ENCODE results near the gene HS3ST4. TPM values are rescaled to one million over a fixed set of nuclear protein-coding genes. Genes with fewer than 3 reads are reported as not detected.

The HS3ST4 gene
- total RNA-seq, 1 donor = not detected

DNA sequence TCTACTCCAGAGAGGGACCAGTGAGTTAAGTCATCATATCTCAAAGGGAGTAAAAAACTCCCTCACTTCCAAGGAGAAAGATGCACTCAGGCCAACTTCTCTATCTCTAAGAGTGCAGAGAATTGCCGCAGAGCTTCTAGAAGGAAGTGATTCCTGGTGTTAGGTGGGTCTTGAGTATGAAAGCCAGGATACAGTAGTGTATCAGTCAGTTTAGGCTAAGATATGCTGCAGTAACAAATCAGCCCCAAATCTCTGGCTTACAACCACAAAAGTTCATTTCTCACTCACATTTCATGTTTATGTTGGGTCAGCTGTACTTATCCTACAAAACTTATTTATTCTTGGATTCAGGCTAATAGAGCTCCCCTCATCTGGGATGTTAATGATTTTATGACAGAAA, 106.3 kb downstream of the HS3ST4 start:
- no peak for DNase-seq (ENCODE audit: insufficient read length, low spot score, missing footprints)
- Histone ChIP-seq H3K4me3 (ENCODE audit: insufficient read depth, low read length) (no peak overlapping the region), H3K9me3 (ENCODE audit: low read depth, low read length) (no peaks in the 10 kb centered on the region), H3K4me2 (ENCODE audit: insufficient read depth, low read length) (no peak overlapping the region), H3K36me3 (ENCODE audit: insufficient read depth, low read length) (no peaks in the 10 kb centered on the region), H2AFZ (ENCODE audit: low read length) (no peak overlapping the region), H3K79me2 (ENCODE audit: insufficient read depth, low read length) (no peaks in the 10 kb centered on the region), H4K20me1 (ENCODE audit: insufficient read depth, low read length) (no peaks in the 10 kb centered on the region), H3K4me1 (ENCODE audit: insufficient read depth, low read length) (no peaks in the 10 kb centered on the region), H3K27me3 (ENCODE audit: insufficient read depth, low read length) (no peaks in the 10 kb centered on the region), H3K27ac (ENCODE audit: low read depth, low read length) (no peak overlapping the region)
- TF ChIP-seq CTCF (IDR thresholded peaks at IDR 0.05; ENCODE audit: extremely low read depth, low read depth, low read length) = no peak

DNA sequence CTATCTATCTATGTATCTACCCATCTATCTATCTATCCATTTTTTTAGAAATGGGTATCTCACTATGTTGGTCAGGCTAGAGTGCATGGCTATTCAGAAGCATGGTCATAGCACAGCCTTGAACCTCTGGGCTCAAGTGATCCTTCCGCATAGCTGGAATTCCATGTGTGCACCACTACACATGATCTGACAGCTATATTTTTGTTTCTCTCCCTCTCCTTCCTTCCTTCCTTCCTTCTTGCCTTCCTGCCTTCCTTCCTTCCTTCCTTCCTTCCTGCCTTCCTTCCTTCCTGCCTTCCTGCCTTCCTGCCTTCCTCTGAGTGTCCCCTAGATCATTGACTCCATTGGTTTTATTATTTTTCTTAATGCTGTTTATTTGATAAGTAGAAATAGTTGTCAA, 108.1 kb downstream of the HS3ST4 start:
- no peaks in the 10 kb centered on the region for H3K36me3 ChIP-seq (ENCODE audit: insufficient read depth, low read length)
- no peak overlapping the region for H3K27ac ChIP-seq (ENCODE audit: low read depth, low read length)
- H3K27me3 ChIP-seq (ENCODE audit: insufficient read depth, low read length) = no peaks in the 10 kb centered on the region
- H3K9me3 ChIP-seq (ENCODE audit: low read depth, low read length) = no peaks in the 10 kb centered on the region
- no peaks in the 10 kb centered on the region for H3K79me2 ChIP-seq (ENCODE audit: insufficient read depth, low read length)
- H4K20me1 ChIP-seq (ENCODE audit: insufficient read depth, low read length) = no peaks in the 10 kb centered on the region
- H2AFZ ChIP-seq (ENCODE audit: low read length) = no peak overlapping the region
- TF ChIP-seq CTCF (IDR thresholded peaks at IDR 0.05; ENCODE audit: extremely low read depth, low read depth, low read length) = no peak
- no peak overlapping the region for H3K4me2 ChIP-seq (ENCODE audit: insufficient read depth, low read length)
- no peak for DNase-seq (ENCODE audit: insufficient read length, low spot score, missing footprints)
- no peaks in the 10 kb centered on the region for H3K4me1 ChIP-seq (ENCODE audit: insufficient read depth, low read length)
- no peak overlapping the region for H3K4me3 ChIP-seq (ENCODE audit: insufficient read depth, low read length)

- TF ChIP-seq CTCF (IDR thresholded peaks at IDR 0.05; ENCODE audit: extremely low read depth, low read depth, low read length) = no peak
- H3K4me1 ChIP-seq (ENCODE audit: insufficient read depth, low read length) = no peaks in the 10 kb centered on the region
- H4K20me1 ChIP-seq (ENCODE audit: insufficient read depth, low read length) = no peaks in the 10 kb centered on the region
- H3K27ac ChIP-seq (ENCODE audit: low read depth, low read length) = no peak overlapping the region
- no peaks in the 10 kb centered on the region for H3K36me3 ChIP-seq (ENCODE audit: insufficient read depth, low read length)
- H2AFZ ChIP-seq (ENCODE audit: low read length) = no peak overlapping the region
- H3K27me3 ChIP-seq (ENCODE audit: insufficient read depth, low read length) = no peaks in the 10 kb centered on the region
- H3K4me3 ChIP-seq (ENCODE audit: insufficient read depth, low read length) = no peak overlapping the region
- no peak for DNase-seq (ENCODE audit: insufficient read length, low spot score, missing footprints)
- H3K9me3 ChIP-seq (ENCODE audit: low read depth, low read length) = no peaks in the 10 kb centered on the region
- H3K79me2 ChIP-seq (ENCODE audit: insufficient read depth, low read length) = no peaks in the 10 kb centered on the region
- no peak overlapping the region for H3K4me2 ChIP-seq (ENCODE audit: insufficient read depth, low read length)
Measured at GRCh38 chr16:25812215-25812614, 120.5 kb downstream of the HS3ST4 start.

GRCh38 chr16:25817295-25817694, 125.5 kb downstream of the HS3ST4 start:
- no peak overlapping the region for H3K27ac ChIP-seq (ENCODE audit: low read depth, low read length)
- no peaks in the 10 kb centered on the region for H3K9me3 ChIP-seq (ENCODE audit: low read depth, low read length)
- no peak overlapping the region for H3K4me3 ChIP-seq (ENCODE audit: insufficient read depth, low read length)
- no peak for DNase-seq (ENCODE audit: insufficient read length, low spot score, missing footprints)
- H4K20me1 ChIP-seq (ENCODE audit: insufficient read depth, low read length) = no peaks in the 10 kb centered on the region
- H3K27me3 ChIP-seq (ENCODE audit: insufficient read depth, low read length) = no peaks in the 10 kb centered on the region
- TF ChIP-seq CTCF (IDR thresholded peaks at IDR 0.05; ENCODE audit: extremely low read depth, low read depth, low read length) = no peak
- H3K36me3 ChIP-seq (ENCODE audit: insufficient read depth, low read length) = no peaks in the 10 kb centered on the region
- no peak overlapping the region for H3K4me2 ChIP-seq (ENCODE audit: insufficient read depth, low read length)
- no peaks in the 10 kb centered on the region for H3K4me1 ChIP-seq (ENCODE audit: insufficient read depth, low read length)
- no peaks in the 10 kb centered on the region for H3K79me2 ChIP-seq (ENCODE audit: insufficient read depth, low read length)
- H2AFZ ChIP-seq (ENCODE audit: low read length) = no peak overlapping the region

Measured in osteoblast (primary cell).